Duodenal mucosa (tissue), 2 donors: ENCODE measurements around the gene ZFYVE1.

Experiments used
- H3K27ac ChIP-seq: one replicate; pipeline ENCODE4 v1.7.0; 2013; ENCODE audit warnings: low read depth, low read length
- H3K27me3 ChIP-seq, 2 donors: one replicate each; pipeline ENCODE4 v1.7.0; 2013; ENCODE audit warnings: low read length in 2 of 2, control low read depth in 1 of 2; ENCODE audit not compliant: insufficient read depth in 2 of 2, control insufficient read depth in 1 of 2
- H3K36me3 ChIP-seq, 2 donors: one replicate each; pipeline ENCODE4 v1.7.0; 2013; ENCODE audit warnings: low read length in 2 of 2, control low read depth in 1 of 2; ENCODE audit not compliant: insufficient read depth in 2 of 2, control insufficient read depth in 1 of 2
- H3K4me1 ChIP-seq, 2 donors: one replicate each; pipeline ENCODE4 v1.7.0; 2013; ENCODE audit warnings: low read length in 2 of 2, control low read depth in 1 of 2; ENCODE audit not compliant: insufficient read depth in 2 of 2, control insufficient read depth in 1 of 2
- H3K4me3 ChIP-seq, 2 donors: one replicate each; pipeline ENCODE4 v1.7.0; 2013; ENCODE audit warnings: low read length in 2 of 2, low read depth in 1 of 2
- H3K9ac ChIP-seq, 2 donors: one replicate each; pipeline ENCODE4 v1.7.0; 2013; ENCODE audit warnings: low read length in 2 of 2, low read depth in 1 of 2
- H3K9me3 ChIP-seq, 2 donors: one replicate each; pipeline ENCODE4 v1.7.0; 2013; ENCODE audit warnings: low read length in 2 of 2, control low read depth in 1 of 2; ENCODE audit not compliant: control insufficient read depth in 1 of 2

ZFYVE1 gene

GRCh38 chr14:72946491-72946890 is 80.4 kb downstream of the ZFYVE1 start:
- H3K9ac ChIP-seq = no peak overlapping the region
- H3K27me3 ChIP-seq = no peaks in the 10 kb centered on the region
- no peak overlapping the region for H3K27ac ChIP-seq
- no peaks in the 10 kb centered on the region for H3K4me1 ChIP-seq
- no peak overlapping the region for H3K4me3 ChIP-seq
- peaks cover 24 to 42% of the 10 kb centered on the region in 2 donors for H3K36me3 ChIP-seq
- H3K9me3 ChIP-seq = no peaks in the 10 kb centered on the region

GRCh38 chr14:72945356-72946027 is 81.4 kb downstream of the ZFYVE1 start:
- Histone ChIP-seq H3K27ac (no peak overlapping the region), H3K4me3 (no peak overlapping the region), H3K4me1 (no peaks in the 10 kb centered on the region), H3K9ac (no peak overlapping the region), H3K27me3 (no peaks in the 10 kb centered on the region), H3K9me3 (no peaks in the 10 kb centered on the region), H3K36me3 (peaks cover 28 to 47% of the 10 kb centered on the region in 2 donors)

- Histone ChIP-seq H3K9ac (no peak overlapping the region), H3K4me1 (no peaks in the 10 kb centered on the region), H3K4me3 (no peak overlapping the region), H3K36me3 (peaks cover 36 to 58% of the 10 kb centered on the region in 2 donors), H3K27me3 (no peaks in the 10 kb centered on the region), H3K27ac (no peak overlapping the region), H3K9me3 (no peaks in the 10 kb centered on the region)
Measured at GRCh38 chr14:72943876-72944430, 83.0 kb downstream of the ZFYVE1 start.

- peaks cover 42 to 66% of the 10 kb centered on the region in 2 donors for H3K36me3 ChIP-seq
- no peaks in the 10 kb centered on the region for H3K4me1 ChIP-seq
- H3K27me3 ChIP-seq = no peaks in the 10 kb centered on the region
- H3K27ac ChIP-seq = no peak overlapping the region
- no peaks in the 10 kb centered on the region for H3K9me3 ChIP-seq
- H3K4me3 ChIP-seq = no peak overlapping the region
- H3K9ac ChIP-seq = no peak overlapping the region
Measured at GRCh38 chr14:72942934-72943333, 84.0 kb downstream of the ZFYVE1 start.

- Histone ChIP-seq H3K27ac (no peak overlapping the region), H3K4me3 (no peak overlapping the region), H3K27me3 (no peaks in the 10 kb centered on the region), H3K36me3 (peaks cover 40 to 59% of the 10 kb centered on the region in 2 donors), H3K9me3 (no peaks in the 10 kb centered on the region), H3K9ac (no peak overlapping the region), H3K4me1 (no peaks in the 10 kb centered on the region)
Measured at GRCh38 chr14:72941286-72941985, 85.5 kb downstream of the ZFYVE1 start.

GRCh38 chr14:72939630-72940029 is 87.3 kb downstream of the ZFYVE1 start:
- no peaks in the 10 kb centered on the region for H3K4me1 ChIP-seq
- H3K4me3 ChIP-seq = no peak overlapping the region
- no peaks in the 10 kb centered on the region for H3K27me3 ChIP-seq
- H3K27ac ChIP-seq = no peak overlapping the region
- H3K9ac ChIP-seq = no peak overlapping the region
- H3K36me3 ChIP-seq = peaks cover 35 to 53% of the 10 kb centered on the region in 2 donors
- no peaks in the 10 kb centered on the region for H3K9me3 ChIP-seq

GRCh38 chr14:72932893-72933292 is 94.0 kb downstream of the ZFYVE1 start:
- Histone ChIP-seq H3K9ac (no peak overlapping the region), H3K27ac (no peak overlapping the region), H3K27me3 (no peaks in the 10 kb centered on the region), H3K9me3 (no peaks in the 10 kb centered on the region), H3K4me3 (no peak overlapping the region), H3K36me3 (peaks cover 2 to 3% of the 10 kb centered on the region in 2 donors), H3K4me1 (no peaks in the 10 kb centered on the region)

- no peak overlapping the region for H3K27ac ChIP-seq
- no peaks in the 10 kb centered on the region for H3K36me3 ChIP-seq
- peaks cover 9 to 10% of the 10 kb centered on the region in 2 donors for H3K4me1 ChIP-seq
- no peak overlapping the region for H3K4me3 ChIP-seq
- no peaks in the 10 kb centered on the region for H3K9me3 ChIP-seq
- no peaks in the 10 kb centered on the region for H3K27me3 ChIP-seq
- H3K9ac ChIP-seq = no peak overlapping the region
Measured at GRCh38 chr14:72929316-72930080, 97.4 kb downstream of the ZFYVE1 start.

GRCh38 chr14:72928872-72929271 is 98.0 kb downstream of the ZFYVE1 start:
- H3K27me3 ChIP-seq = no peaks in the 10 kb centered on the region
- H3K9ac ChIP-seq = no peak overlapping the region
- no peak overlapping the region for H3K27ac ChIP-seq

More at GRCh38 chr14:72928872-72929271, 98.0 kb downstream of the ZFYVE1 start:
- H3K4me1 ChIP-seq = peaks cover 9 to 10% of the 10 kb centered on the region in 2 donors
- no peaks in the 10 kb centered on the region for H3K9me3 ChIP-seq
- H3K36me3 ChIP-seq = no peaks in the 10 kb centered on the region
- no peak overlapping the region for H3K4me3 ChIP-seq
